ENCODE data around the gene ADAP2.
"Not testable (repeated sequence)": the region's sequence is repeated elsewhere in the genome, so short reads cannot be mapped to it uniquely, and the experiment has no call there.

The ADAP2 gene, protein sequence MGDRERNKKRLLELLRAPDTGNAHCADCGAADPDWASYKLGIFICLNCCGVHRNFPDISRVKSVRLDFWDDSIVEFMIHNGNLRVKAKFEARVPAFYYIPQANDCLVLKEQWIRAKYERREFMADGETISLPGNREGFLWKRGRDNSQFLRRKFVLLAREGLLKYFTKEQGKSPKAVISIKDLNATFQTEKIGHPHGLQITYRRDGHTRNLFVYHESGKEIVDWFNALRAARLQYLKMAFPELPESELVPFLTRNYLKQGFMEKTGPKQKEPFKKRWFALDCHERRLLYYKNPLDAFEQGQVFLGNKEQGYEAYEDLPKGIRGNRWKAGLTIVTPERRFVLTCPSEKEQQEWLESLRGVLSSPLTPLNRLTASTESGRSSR

DNA sequence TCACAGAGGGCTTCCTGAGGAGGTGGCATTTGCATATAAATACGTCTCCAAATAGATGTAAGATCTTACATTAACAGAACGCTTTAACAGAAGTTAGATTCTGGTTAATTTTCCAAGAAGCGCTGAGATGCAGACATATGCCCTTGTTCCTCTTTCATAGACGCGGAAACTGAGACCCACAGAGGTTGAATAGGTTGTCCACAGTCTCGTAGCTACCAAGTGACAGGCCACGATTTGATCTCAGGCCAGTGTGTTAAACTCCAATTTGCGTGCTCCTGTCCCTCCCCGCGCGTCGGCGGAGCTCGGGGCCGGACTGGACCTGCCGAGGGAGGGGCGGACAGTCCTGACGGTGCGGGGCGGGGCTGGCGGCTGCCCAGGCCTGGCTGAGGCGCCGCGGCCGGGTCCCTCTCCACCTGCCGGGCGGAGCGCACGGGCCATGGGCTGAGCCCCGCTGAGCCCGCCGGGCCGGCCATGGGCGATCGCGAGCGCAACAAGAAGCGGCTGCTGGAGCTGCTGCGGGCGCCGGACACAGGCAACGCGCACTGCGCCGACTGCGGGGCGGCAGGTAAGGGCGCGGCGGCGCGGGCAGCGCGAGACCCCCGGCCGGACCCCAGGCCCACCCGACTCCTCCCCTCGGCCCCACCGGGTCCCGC, at the start of gene ADAP2:
TSS of gene ADAP2 (plus strand) at position 402 of the 653 bp plus-strand sequence. CDS start at position 472, 70 bp downstream.
- no peak for DNase-seq (ENCODE audit: low read depth)

DNA sequence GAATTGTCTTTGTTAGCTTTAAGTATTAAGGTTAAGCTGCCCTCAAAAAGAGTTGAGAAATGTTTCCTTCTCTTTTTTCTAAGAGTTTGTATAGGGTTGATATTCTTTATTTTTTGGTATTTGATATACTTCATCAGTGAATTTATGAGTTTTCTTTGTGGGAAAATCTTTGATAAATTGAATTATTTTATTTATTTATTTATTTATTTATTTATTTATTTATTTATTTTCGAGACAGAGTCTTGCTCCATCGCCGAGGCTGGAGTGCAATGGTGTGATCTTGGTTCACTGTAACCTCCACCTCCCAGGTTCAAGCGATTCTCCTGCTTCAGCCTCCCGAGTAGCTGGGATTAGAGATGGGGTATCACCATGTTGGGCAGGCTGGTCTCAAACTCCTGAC, 35.6 kb upstream of the ADAP2 start:
- DNase-seq (ENCODE audit: low read depth): no peak

DNA sequence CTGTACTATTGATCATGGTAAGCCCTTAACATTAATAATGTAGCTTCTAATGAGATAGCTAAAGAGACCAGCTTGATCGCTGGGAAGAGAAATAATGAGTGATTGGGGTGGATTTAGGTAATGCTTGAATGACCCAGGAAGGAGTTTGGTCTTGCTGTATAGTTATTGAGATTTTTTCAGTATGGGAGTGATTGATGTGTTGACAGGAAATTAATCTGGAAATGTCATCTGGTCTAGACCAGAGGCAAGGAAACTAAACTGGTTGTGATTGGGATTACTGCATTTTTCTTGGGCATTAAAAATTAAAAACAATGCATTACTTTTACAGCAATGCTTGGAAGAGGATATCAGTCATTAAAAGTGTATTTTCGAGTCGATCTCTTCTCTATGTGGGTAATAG, 27.5 kb upstream of the ADAP2 start:
- DNase-seq (ENCODE audit: low read depth): no peak

DNA sequence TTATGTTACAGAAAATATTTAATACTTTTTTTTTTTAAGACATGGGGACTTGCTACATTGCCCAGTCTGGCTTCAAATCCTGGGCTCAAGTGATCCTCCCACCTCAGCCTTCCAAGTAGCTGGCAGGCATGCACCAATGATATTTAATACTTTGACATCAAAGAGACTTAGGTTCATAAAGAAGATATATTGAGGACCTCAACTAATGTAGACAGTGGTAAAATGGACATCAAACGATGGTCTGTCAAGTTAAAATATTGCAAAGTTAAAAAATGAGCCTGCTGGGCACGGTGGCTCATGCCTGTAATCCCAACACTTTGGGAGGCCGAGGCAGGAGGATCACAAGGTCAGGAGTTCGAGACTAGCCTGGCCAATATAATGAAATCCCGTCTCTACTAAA, 24.4 kb upstream of the ADAP2 start:
- no peak for DNase-seq (ENCODE audit: low read depth)

DNA sequence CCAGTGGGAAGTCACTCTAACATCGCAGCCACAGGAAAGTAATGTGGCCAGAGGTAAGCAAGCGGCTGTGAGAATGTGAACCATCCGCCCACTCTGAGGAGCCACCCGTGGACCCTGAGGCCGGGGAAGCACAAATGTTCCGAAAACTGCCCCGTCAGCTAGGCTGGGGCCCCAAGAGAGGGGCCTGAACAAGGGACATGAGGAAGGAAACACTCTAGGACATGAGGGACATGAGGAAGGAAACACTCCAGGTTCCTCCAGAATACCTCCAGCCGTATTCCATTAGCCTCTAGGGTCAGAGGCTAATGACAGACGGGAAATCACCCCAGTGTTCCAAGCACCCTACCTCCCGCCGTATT, 16.0 kb upstream of the ADAP2 start:
- DNase-seq (ENCODE audit: low read depth): no peak

DNA sequence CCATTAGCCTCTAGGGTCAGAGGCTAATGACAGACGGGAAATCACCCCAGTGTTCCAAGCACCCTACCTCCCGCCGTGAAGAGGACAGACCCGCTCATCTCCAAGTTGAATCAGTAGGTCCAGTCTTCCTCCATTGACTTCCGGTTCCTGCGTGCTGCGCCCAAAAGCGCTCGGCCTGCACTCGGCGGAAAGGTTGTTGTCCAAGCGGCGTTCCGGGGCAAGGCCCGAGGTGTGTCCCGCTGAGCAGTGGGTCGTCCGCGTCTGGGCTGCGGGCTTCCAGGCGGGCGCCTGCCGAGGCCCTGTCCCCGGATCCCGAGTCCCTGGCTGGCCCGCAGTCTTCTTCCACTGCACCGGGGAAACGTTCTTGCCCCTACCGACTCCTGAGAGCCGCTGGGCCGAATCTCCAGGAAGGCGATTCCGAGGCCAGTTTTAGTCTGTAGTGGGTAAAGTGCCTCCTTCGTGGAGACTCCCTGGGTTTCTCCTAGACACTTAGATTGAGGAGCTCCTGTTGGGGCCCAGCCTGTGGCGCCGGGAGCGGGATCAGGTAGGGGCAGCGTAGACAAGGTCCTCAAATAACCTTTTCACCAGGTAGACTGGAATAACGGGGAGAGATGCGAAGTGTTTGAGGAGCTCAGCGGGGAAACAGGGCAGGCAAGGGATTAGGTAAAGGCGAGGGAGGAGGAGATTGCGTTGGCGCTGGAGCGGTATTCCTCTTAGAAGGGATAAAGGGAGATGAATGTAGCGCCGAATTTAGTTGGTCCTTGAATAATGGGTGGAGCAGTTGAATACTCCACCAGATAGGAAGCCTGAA, 15.4 kb upstream of the ADAP2 start, which contains the start of gene TEFM:
TSS of gene TEFM (minus strand) at position 138 of the 811 bp plus-strand sequence. CDS start at position 98, 40 bp downstream.
- DNase-seq (ENCODE audit: low read depth): peak; percentile 83

DNA sequence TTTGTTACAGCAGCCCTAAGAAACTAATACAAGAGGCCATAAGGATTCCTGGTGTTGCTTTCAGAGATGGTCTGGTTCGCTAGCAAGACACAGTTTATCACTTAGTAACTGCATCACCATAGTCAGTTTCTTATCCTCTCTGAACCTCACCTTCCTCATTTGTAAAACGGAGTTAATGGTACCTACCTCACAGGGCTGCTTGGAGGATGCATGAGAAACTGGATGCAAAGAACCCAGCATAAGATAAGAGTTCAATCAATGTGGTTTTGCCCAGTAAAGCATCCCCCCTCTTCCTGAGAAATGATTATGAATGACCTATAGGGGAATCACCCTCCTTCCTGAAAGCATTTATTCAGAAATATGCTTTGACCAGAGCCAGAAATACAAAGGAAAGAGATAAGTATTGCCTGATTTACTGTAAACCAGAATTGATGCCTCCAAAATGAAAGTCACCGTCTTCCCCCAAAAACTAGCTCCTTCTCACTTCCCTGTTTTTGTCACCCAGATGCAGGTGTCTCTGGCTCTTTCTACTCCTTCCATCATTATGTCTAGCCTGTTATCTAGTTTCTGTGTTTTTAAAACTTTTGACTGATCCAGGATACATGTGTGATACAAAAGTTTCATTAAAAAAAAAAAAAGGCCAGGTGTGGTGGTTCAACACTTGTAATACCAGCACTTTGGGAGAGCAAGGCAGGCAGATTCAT, 12.9 kb upstream of the ADAP2 start:
- DNase-seq (ENCODE audit: low read depth): no peak

DNA sequence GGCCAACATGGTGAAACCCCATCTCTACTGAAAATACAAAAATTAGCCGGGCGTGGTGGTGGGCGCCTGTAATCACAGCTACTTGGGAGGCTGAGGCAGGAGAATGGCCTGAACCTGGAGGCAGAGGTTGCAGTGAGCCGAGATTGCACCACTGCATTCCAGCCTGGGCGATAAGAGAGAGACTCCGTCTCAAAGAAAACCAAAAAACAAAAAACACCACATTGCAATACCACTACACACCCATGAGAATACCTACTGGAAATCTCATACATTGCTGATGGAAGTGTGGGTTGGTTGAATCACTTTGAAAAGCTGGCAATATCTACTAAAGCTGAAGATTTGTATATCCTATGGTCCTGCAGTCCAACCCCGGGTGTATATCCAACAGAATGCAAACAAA, 11.6 kb upstream of the ADAP2 start:
- not testable (repeated sequence) for DNase-seq (ENCODE audit: low read depth)

DNA sequence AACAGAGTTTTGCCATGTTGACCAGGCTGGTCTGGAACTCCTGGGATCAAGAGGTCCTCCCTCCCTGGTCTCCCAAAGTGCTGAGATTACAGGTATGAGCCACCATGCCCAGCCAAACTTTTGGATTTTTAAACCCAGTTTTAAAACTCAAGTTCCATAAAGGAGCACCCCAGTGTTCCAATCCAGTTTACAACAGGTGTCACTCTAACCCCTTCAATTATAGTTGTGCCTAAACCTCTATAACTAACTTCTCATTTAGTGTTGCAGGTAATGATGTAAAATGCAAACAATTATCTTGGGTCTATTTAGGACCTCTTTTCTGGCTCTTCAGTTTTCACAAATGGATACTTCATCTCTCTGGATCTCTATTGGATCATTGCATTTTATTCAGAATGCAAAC, 7.8 kb upstream of the ADAP2 start:
- DNase-seq (ENCODE audit: low read depth): no peak

DNA sequence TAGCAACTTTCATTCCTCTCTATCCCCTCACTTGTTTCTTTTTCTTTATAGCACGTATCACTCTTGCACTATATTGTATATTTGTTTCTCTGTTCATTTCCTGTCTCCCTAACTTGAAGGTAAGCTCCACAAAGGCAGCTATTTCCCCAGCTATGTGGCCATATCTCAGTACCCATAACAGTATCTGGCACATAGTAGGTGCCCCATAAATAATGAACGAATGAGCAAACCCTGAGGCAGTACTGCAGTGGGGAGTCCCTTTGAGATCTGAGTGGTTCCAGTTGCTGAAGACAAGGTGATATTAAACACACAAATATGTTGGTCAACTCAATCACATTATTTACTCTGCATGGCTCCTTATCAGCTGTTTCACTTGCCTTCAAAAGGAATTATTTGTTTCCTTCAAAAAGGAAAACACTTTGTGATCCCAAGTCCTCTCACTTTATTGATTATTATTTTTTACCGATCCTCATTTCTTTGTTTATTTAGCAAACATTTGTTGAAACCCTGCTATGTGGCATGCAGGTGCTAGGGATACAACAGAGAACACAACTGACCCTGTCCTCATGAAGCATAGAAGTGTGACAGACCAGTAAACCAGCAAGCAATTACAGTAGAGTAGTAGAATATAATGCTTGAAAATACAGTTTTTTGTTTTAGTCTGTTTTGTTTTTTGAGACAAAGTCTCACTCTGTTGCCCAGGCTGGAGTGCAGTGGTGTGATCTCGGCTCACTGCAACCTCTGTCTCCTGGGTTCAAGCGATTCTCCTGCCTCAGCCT, 5.7 kb upstream of the ADAP2 start:
- DNase-seq (ENCODE audit: low read depth): no peak

DNA sequence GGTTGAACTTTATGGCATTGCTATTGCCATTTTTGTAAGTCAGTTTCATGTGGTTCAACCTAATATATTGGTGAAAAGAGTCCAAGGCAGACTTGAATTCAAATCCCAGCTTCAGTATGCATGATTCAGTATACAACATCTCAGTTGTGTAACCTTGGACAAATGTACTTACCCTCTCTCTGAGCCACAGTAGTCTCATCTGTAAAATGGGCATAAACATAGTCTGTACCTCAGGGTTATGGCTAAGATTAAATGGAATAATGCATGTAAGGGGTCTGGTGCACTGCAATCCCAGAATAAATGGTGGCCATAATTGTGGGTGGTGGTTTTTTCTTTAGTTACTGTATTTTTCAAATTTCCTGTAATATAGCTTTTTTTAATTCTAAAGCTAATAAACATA, 4.7 kb upstream of the ADAP2 start:
- DNase-seq (ENCODE audit: low read depth): no peak

DNA sequence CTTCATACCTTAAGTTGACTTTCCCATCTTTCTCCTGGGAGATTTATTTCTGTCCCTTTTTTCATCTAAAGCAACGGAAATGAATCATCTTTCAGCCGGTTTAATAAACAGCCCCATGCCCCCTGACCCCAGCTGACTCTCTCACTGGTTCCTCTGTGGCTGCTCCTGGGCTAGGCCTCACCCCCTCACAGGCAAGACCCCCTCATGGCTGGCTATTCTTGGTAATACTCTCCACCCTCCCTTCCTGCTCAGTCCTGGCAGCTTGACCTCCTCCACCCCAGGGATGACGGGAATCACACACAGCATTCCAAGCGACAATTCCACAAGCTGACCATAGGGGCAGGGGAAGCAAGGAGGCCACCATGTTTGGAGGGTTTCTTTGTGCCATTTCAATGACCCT, 1.5 kb upstream of the ADAP2 start:
- DNase-seq (ENCODE audit: low read depth): no peak

DNA sequence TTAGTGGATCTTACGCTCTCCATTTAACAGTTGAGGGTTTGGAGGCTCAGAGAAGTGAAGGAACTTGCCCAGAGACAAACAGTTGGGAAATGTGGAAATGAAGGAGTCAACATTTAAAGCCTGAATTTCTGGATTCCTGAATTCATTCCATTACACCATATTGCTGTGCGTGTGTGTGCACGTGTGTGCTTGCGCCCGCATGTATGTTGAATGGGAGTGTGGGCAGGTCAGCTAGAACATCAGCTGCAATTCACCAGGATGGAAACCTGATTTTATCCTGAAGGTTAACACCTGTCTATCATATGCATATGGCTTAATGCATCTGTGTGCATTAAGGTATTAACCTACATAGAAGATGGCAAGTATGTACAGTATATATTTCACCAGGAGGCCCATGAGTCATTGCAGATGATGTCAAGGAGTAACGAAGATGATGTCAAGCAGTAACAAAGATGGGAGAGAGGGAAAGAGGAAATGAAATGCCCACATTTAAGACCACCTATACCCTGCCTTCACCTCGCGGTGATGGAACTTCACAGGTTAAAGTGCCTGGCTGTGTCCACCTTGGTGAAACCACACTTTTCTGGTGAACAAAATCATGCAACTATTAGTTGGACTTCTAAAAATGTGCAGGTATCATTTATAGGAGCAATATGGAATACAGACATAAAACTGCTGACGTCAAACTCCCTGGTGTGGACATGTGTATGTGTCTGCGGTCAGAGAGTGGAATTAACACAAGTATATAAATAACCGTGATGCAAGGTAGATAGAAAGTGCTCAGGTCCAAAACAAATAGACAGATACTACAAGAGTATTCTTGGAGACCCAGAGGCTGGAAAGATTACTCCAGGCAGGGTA, 832 bp upstream of the ADAP2 start:
- no peak for DNase-seq (ENCODE audit: low read depth)

DNA sequence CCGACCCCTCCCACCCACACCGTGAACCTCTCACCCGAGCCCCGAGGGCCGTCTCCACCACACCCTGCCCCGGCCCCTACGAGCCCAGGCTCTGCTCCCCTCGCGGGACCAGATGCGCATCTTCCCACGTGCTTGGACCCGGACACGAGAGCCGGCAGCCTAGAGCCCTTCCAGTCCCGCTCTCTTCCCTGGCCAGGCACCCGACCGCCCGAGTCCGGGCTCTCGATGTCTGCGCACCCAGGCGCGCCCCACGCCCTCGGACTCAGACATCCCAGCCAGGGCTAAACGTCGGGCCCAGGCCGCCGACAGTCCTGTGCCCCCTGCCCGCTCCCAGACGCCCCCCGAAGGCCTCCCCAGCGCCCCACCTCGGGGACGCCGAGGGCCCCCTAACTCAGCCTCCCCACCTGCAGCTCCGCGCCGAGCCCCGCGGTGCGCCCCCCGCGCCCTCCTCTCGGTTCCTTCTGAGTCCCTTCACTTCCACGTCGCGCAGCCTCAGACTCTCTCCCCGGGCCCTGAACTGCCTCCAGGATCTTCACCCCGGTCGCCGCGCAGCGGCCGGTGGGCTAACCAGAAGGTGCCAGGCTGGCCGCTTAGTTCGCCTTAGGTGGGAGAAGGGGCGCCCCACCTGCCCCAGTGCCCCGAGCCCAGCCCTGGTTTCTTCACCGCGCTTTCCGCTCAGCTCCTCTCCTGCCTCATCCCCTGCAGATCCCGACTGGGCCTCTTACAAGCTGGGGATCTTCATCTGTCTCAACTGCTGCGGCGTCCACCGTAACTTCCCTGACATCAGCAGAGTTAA, 688 bp downstream of the ADAP2 start:
- no peak for DNase-seq (ENCODE audit: low read depth)

DNA sequence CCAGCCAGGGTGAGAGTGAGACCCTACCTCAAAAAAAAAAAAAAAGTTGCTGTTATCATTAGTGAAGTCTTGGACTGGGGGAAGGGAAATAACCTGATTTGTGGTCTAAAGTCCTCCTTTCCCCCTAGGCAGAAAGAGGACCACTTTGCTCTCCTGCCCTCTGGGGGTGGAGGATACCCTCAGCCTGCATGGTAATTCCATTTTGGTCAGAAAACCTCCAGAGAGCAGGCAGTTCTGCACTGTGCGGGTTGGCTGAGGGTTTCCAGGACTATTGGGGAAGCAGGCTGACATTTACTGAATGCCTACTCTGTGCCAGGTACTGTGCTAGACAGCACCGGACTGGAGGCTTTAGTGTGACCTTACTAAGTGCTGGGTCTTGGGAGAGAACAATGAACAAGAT, 2.6 kb downstream of the ADAP2 start:
- DNase-seq (ENCODE audit: low read depth): no peak

DNA sequence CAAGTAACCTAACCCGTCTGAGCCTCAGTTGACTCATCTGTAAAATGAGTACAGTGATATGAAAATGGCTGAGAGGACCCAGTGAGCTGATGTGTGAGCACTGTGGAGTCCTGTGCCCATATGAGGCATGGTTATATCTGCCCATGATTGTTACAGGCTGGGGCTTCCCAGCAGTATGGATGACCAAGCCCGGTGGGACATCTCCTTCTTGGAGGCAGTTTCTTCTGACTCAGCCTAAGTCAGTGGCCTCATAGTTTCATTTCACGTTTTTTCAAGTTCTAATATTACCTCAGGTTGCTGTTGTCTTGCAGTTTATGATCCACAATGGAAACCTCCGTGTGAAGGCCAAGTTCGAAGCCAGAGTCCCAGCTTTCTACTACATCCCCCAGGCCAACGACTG, 4.8 kb downstream of the ADAP2 start:
- DNase-seq (ENCODE audit: low read depth): no peak

DNA sequence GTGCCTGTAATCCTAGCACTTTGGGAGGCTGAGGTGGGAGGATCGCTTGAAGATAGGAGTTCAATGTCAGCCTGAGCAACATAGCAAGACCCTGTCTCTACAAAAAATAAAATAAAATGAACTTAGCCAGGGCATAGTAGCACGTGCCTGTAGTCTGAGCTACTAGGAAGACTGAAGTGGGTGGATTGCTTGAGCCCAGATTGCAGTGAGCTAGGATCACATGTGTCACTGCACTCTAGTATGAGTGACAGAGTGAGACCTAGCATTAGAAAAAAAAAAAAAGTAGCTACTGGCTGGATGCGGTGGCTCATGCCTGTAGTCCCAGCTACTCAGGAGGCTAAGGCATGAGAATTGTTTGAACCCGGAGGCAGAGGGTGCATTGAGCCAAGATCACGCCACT, 6.0 kb downstream of the ADAP2 start:
- no peak for DNase-seq (ENCODE audit: low read depth)

DNA sequence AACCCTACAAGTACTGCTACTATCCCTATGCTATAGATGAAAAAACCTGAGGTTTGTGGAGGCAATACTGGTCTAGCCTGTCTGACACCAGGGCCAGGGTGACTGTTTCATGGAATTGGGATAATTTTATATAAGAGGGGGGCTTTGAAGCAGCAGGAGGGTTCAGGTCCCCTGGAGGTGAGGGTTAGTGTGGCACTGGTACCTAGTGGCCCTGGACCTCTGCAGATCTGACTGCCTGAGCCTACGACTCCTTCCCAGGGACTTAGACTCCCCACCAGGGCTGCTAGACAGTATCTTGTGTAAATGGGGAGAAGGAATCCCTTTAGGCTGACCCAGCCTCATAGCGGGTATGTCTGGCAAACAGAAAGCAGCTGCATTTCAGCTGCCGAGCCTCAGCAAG, 6.8 kb downstream of the ADAP2 start:
- DNase-seq (ENCODE audit: low read depth): no peak

DNA sequence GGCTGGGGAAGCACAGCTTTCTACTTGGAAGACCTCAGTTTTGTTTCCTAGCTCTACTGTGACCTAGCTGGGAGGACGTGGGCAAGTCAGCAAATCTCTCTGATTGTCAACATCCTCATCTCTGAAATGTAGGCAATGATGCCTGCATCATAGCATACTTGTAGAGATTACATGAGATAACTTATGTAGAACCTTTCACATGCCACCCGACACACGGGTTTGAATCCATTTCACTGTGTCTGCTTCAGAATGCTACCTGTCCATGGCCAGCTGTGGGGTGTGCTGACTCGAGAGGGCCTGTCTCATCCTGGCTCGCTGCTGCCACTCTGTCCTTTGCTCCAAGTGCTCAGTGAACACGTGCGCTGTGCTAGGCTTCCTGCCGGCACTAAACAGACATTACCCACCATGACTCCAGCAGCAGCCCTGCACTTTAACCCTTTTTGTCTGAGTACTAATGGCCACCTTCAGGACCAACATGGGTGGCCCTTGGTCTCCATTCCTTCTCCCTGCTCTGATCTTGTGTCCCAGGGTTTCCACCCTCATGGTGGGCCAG, 7.4 kb downstream of the ADAP2 start:
- DNase-seq (ENCODE audit: low read depth): no peak
